Lung (tissue), 12 donors: ENCODE data around the gene NBEAL1. TPM values are rescaled to one million over a fixed set of nuclear protein-coding genes. Genes with fewer than 3 reads are reported as not detected.
A peak's percentile ranks its signal among the peaks of the same experiment; 100 is the strongest.
"Not testable (repeated sequence)": the region's sequence is repeated elsewhere in the genome, so short reads cannot be mapped to it uniquely, and the experiment has no call there.

Source experiments
- ATAC-seq: fragments of 200-7000 bp; cut with Tn5 transposase; one replicate; pipeline ENCODE4 v1.9.1; 2020; ENCODE audit warnings: moderate number of reproducible peaks; ENCODE audit not compliant: insufficient read depth, low FRiP score
- DNase-seq, 3 donors: peaks; one replicate each; pipeline ENCODE4 v3.0.0-alpha.2; 2013 to 2017
- H3K27ac ChIP-seq, 2 donors: one replicate each; pipeline ENCODE4 v1.5.1; 2013; ENCODE audit warnings: mild to moderate bottlenecking in 2 of 2, moderate library complexity in 2 of 2, control low read depth in 1 of 2, inconsistent platforms in 1 of 2, low read depth in 1 of 2, low read length in 1 of 2
- H3K27me3 ChIP-seq, 3 donors: one replicate each; pipeline ENCODE4 v1.5.1; 2013; ENCODE audit warnings: low read length in 2 of 3; ENCODE audit not compliant: control insufficient read depth in 3 of 3, insufficient read depth in 3 of 3
- H3K36me3 ChIP-seq, 4 donors: one replicate each; pipeline ENCODE4 v1.5.1; 2013; ENCODE audit warnings: low read length in 4 of 4, mild to moderate bottlenecking in 1 of 4, moderate library complexity in 1 of 4; ENCODE audit not compliant: control insufficient read depth in 4 of 4, insufficient read depth in 4 of 4
- H3K4me1 ChIP-seq, 5 donors: one replicate each; pipeline ENCODE4 v1.5.1; 2013; ENCODE audit warnings: low read length in 5 of 5, mild to moderate bottlenecking in 2 of 5, moderate library complexity in 1 of 5; ENCODE audit not compliant: control insufficient read depth in 5 of 5, insufficient read depth in 5 of 5
- H3K4me3 ChIP-seq: one replicate; pipeline ENCODE4 v1.5.1; 2013; ENCODE audit warnings: mild to moderate bottlenecking, control low read depth, moderate library complexity
- H3K9ac ChIP-seq, 2 donors: one replicate each; pipeline ENCODE4 v1.5.1; 2013; ENCODE audit warnings: low read length in 2 of 2, control low read depth in 1 of 2; ENCODE audit not compliant: insufficient read depth in 1 of 2
- H3K9me3 ChIP-seq, 4 donors: one replicate each; pipeline ENCODE4 v1.5.1; 2013; ENCODE audit warnings: low read length in 3 of 4, mild to moderate bottlenecking in 1 of 4, moderate library complexity in 1 of 4; ENCODE audit not compliant: control insufficient read depth in 4 of 4, insufficient read depth in 3 of 4
- WGBS, 2 donors: extraction: QIAGEN DNeasy Blood & Tissue Kit; methylation state at CpG; one replicate each; pipeline ENCODE4 v1.1.7; 2013; 5-methylcytosine and 5-hydroxymethylcytosine counted together
- polyA plus RNA-seq, 2 donors: library from polyadenylated mRNA; stranded (reverse); fragments of 200-250 nt; gene quantifications; one replicate each; pipeline ENCODE4 v1.2.1, GENCODE V29; 2013
- total RNA-seq, 2 donors: library from RNA; depleted of rRNA in 1 of 2; stranded (reverse); fragments of >200 nt in 1 of 2; gene quantifications; one replicate each; pipeline ENCODE4 v1.2.1, GENCODE V29; 2014 to 2021
- TF ChIP-seq, protein P1 (sequence below): IDR thresholded peaks from 2 replicates; pipeline ENCODE4 v1.5.1; 2012; ENCODE audit warnings: mild to moderate bottlenecking; ENCODE audit errors: control extremely low read depth, extremely low read depth
- donor health status: control.
- donor health status: control.
- donor health status: Bipolar disorder and iron deficiency.
- donor health status: healthy.
- donor health status: DM: yes; HTN: yes; CAD: no.

Gene NBEAL1
- total and polyA plus RNA-seq, 4 donors: 5.9 to 138 (median 25.3) TPM

DNA sequence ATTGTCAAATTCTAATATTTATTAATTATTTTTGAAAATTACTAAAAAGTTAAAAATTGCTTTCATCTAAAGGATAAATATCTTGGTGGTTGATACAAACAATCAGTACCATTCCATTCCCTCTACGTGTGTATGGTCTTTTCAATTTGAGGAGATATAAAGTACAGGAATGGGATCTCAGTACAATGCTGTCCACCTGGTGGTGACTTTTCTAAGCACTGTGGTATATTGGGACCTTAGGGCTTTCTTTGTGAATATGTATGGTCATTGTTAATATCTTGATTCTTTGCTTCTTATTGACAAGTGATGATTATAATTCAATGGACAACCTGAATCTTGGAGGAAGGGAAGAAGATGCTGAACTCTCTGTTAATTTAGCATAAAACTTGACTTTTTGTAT lies 83.1 kb downstream of the NBEAL1 start:
- H3K36me3 ChIP-seq: peaks cover 0 to 12% (median 3%) of the 10 kb centered on the region in 4 donors
- no peaks in the 10 kb centered on the region for H3K27me3 ChIP-seq
- H3K4me1 ChIP-seq: no peaks in the 10 kb centered on the region
- no peaks in the 10 kb centered on the region for H3K9me3 ChIP-seq
- DNase-seq (peak in 1 of 3 donors; percentile 4), ATAC-seq (no peak)
- 83 to 92% methylated on average over 1 of the region's 1 CpG for WGBS, 2 donors
- no peak overlapping the region for H3K27ac ChIP-seq
- no peak overlapping the region for H3K9ac ChIP-seq
- H3K4me3 ChIP-seq: no peak overlapping the region
- TF ChIP-seq, protein P1, sequence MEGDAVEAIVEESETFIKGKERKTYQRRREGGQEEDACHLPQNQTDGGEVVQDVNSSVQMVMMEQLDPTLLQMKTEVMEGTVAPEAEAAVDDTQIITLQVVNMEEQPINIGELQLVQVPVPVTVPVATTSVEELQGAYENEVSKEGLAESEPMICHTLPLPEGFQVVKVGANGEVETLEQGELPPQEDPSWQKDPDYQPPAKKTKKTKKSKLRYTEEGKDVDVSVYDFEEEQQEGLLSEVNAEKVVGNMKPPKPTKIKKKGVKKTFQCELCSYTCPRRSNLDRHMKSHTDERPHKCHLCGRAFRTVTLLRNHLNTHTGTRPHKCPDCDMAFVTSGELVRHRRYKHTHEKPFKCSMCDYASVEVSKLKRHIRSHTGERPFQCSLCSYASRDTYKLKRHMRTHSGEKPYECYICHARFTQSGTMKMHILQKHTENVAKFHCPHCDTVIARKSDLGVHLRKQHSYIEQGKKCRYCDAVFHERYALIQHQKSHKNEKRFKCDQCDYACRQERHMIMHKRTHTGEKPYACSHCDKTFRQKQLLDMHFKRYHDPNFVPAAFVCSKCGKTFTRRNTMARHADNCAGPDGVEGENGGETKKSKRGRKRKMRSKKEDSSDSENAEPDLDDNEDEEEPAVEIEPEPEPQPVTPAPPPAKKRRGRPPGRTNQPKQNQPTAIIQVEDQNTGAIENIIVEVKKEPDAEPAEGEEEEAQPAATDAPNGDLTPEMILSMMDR: no peak

- not testable (repeated sequence) for ATAC-seq, H3K9me3 ChIP-seq, H3K4me3 ChIP-seq, H3K4me1 ChIP-seq, H3K27ac ChIP-seq, H3K9ac ChIP-seq, DNase-seq, H3K27me3 ChIP-seq
- peaks cover 1 to 31% (median 12%) of the 10 kb centered on the region in 4 donors for H3K36me3 ChIP-seq
- 82 to 100% methylated on average over 1 of the region's 1 CpG for WGBS, 2 donors
These were observed 87.7 kb downstream of the NBEAL1 start for GRCh38 chr2:203102357-203102756.

DNA sequence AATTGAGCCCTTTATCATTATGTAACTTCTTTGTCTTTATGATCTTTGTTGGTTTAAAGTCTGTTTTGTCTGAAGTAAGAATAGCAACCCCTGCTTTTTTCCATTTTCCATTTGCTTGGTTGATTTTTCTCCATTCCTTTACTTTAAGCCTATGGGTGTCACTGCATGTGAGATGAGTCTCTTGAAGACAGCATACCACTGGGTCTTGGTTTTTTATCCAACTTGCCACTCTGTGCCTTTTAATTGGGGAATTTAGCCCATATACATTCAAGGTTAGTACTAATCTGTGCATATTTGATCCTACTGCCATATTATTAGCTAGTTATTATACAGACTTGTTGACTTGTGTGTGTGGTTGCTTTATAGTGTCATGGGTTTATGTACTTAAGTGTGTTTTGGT lies 89.6 kb downstream of the NBEAL1 start:
- Histone ChIP-seq H3K9me3 (peaks cover 0 to 5% (median 3%) of the 10 kb centered on the region in 4 donors), H3K27me3 (no peaks in the 10 kb centered on the region), H3K4me3 (no peak overlapping the region), H3K9ac (no peak overlapping the region), H3K27ac (no peak overlapping the region), H3K4me1 (no peaks in the 10 kb centered on the region), H3K36me3 (peaks cover 8 to 40% (median 16%) of the 10 kb centered on the region in 4 donors)
- ATAC-seq: no peak
- DNase-seq: peak in 1 of 3 donors; percentile 6
- TF ChIP-seq, protein P1: no peak

GRCh38 chr2:203105996-203106395 lies 91.3 kb downstream of the NBEAL1 start:
- H3K9ac ChIP-seq: no peak overlapping the region
- H3K36me3 ChIP-seq: peaks cover 10 to 40% (median 16%) of the 10 kb centered on the region in 4 donors
- H3K27me3 ChIP-seq: no peaks in the 10 kb centered on the region
- TF ChIP-seq, protein P1: no peak
- ATAC-seq: peak; percentile 54
- no peak overlapping the region for H3K27ac ChIP-seq
- H3K4me1 ChIP-seq: no peaks in the 10 kb centered on the region
- no peak for DNase-seq
- H3K4me3 ChIP-seq: no peak overlapping the region
- peaks cover 0 to 5% (median 3%) of the 10 kb centered on the region in 4 donors for H3K9me3 ChIP-seq

- H3K27me3 ChIP-seq, H3K4me3 ChIP-seq, H3K9ac ChIP-seq, H3K9me3 ChIP-seq, H3K4me1 ChIP-seq, ATAC-seq, DNase-seq, H3K27ac ChIP-seq: not testable (repeated sequence)
- H3K36me3 ChIP-seq: peaks cover 16 to 37% (median 24%) of the 10 kb centered on the region in 4 donors
- WGBS, 2 donors: 72% methylated on average over 4 of the region's 4 CpGs
These were observed 95.8 kb downstream of the NBEAL1 start for GRCh38 chr2:203110496-203110895.
